Measurements from ENCODE around the gene SYCE3.

The SYCE3 gene

DNA sequence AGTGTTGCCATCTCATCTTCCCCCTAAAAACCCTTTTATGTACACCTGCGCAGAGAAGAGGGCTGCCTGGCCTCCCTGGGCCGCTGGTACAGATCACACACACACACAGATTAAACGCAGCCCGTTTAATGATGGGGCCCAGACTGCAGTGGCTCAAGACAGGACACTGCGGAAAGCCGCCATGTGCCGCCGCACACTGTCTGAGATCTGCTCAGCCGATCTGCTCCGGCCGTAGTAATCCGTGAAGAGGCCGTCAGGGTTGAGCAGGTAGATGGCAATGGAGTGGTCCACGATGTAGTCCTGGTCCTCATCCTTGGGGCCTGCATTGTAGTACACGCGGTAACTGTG lies 39.3 kb downstream of the SYCE3 start:
- Histone ChIP-seq H3K27ac (ENCODE audit: low read depth, low read length) (no peak overlapping the region), H2AFZ (ENCODE audit: low read depth, low read length, severe bottlenecking) (no peak overlapping the region), H4K20me1 (ENCODE audit: low read depth, low read length) (no peaks in the 10 kb centered on the region), H3K9me2 (replicated peaks; ENCODE audit: insufficient read depth, low read length) (no peaks in the 10 kb centered on the region), H3K9ac (ENCODE audit: low read length) (no peak overlapping the region), H3K36me3 (ENCODE audit: low read length) (no peaks in the 10 kb centered on the region), H3K27me3 (ENCODE audit: low read length) (no peaks in the 10 kb centered on the region), H3K4me3 (ENCODE audit: insufficient read depth, low read length, poor library complexity, severe bottlenecking) (no peak overlapping the region), H3K9me3 (ENCODE audit: insufficient read depth, low read length) (no peaks in the 10 kb centered on the region), H3K79me2 (ENCODE audit: insufficient read depth, low read length) (peaks cover 10% of the 10 kb centered on the region; the same call in 1 of the 2 replicates), H3K4me2 (ENCODE audit: low read depth, low read length, poor library complexity, severe bottlenecking) (no peak overlapping the region), H3F3A (ENCODE audit: insufficient read depth) (peaks cover 11% of the 10 kb centered on the region; the same call in 1 of the 2 replicates)
- TF ChIP-seq EZH2phosphoT487 (conservative IDR thresholded peaks at IDR 0.05; ENCODE audit: low read length) (no peak), CTCF (IDR thresholded peaks at IDR 0.05; ENCODE audit: insufficient read depth, low read length, poor library complexity, severe bottlenecking) (no peak)

DNA sequence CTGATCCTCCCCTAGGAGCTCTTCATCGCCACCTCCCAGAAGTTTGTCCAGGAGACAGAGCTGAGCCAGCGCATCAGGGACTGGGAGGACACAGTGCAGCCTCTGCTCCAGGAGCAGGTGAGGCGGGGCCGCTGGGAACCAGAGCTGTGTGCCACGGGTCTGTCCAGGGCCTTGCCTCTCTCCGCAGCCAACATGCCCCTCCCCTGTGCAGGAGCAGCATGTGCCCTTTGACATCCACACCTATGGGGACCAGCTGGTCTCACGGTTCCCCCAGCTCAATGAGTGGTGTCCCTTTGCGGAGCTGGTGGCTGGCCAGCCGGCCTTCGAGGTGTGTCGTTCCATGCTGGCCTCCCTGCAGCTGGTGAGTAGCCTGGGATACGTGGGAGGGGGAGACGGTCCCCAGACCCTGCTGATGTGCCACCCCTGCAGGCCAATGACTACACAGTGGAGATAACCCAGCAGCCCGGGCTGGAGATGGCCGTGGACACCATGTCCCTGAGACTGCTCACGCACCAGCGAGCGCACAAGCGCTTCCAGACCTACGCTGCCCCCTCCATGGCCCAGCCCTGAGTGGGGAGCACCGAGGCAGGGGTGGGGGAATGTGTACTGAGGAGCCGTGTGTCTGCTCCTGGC lies 39.8 kb downstream of the SYCE3 start:
- Histone ChIP-seq H3K9me2 (replicated peaks; ENCODE audit: insufficient read depth, low read length) (no peaks in the 10 kb centered on the region), H3K27me3 (ENCODE audit: low read length) (no peaks in the 10 kb centered on the region), H3K36me3 (ENCODE audit: low read length) (no peaks in the 10 kb centered on the region), H3K4me3 (ENCODE audit: insufficient read depth, low read length, poor library complexity, severe bottlenecking) (no peak overlapping the region), H3K9ac (ENCODE audit: low read length) (no peak overlapping the region), H4K20me1 (ENCODE audit: low read depth, low read length) (no peaks in the 10 kb centered on the region), H2AFZ (ENCODE audit: low read depth, low read length, severe bottlenecking) (no peak overlapping the region), H3K9me3 (ENCODE audit: insufficient read depth, low read length) (no peaks in the 10 kb centered on the region), H3K79me2 (ENCODE audit: insufficient read depth, low read length) (peaks cover 10% of the 10 kb centered on the region; the same call in 1 of the 2 replicates), H3F3A (ENCODE audit: insufficient read depth) (peaks cover 6% of the 10 kb centered on the region; the same call in 1 of the 2 replicates), H3K27ac (ENCODE audit: low read depth, low read length) (no peak overlapping the region), H3K4me2 (ENCODE audit: low read depth, low read length, poor library complexity, severe bottlenecking) (no peak overlapping the region)
- TF ChIP-seq CTCF (IDR thresholded peaks at IDR 0.05; ENCODE audit: insufficient read depth, low read length, poor library complexity, severe bottlenecking) (no peak), EZH2phosphoT487 (conservative IDR thresholded peaks at IDR 0.05; ENCODE audit: low read length) (no peak)

DNA sequence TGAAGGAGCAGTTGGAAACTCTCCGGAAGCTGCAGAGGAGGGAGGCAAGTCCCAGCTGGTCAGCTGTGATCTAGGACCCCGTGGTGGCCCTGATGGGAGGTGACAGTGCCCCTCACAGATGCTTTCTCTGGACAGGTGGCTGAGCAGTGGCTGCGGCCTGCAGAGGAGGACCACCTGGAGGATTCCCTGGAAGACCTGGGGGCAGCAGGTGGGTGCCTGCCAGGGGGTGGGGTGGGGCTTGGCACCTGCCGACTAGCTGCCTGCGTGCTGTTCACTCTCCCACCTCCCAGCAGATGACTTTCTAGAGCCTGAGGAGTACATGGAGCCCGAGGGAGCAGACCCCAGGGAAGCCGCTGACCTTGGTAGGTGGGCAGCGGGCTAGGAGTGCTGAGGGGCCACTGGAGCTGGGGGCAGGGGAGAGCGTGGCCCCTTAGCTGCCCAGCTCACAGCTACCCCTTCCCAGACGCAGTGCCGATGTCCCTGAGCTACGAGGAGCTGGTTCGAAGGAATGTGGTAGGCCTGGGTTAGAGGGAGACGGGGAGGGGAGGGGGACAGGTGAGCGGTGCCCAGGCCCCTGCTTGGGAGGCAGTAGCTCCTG lies 40.4 kb downstream of the SYCE3 start:
- Histone ChIP-seq H3K4me2 (ENCODE audit: low read depth, low read length, poor library complexity, severe bottlenecking) (no peak overlapping the region), H3K27me3 (ENCODE audit: low read length) (no peaks in the 10 kb centered on the region), H3K9me3 (ENCODE audit: insufficient read depth, low read length) (no peaks in the 10 kb centered on the region), H3F3A (ENCODE audit: insufficient read depth) (no peaks in the 10 kb centered on the region), H3K9me2 (replicated peaks; ENCODE audit: insufficient read depth, low read length) (no peaks in the 10 kb centered on the region), H2AFZ (ENCODE audit: low read depth, low read length, severe bottlenecking) (no peak overlapping the region), H3K36me3 (ENCODE audit: low read length) (no peaks in the 10 kb centered on the region), H3K9ac (ENCODE audit: low read length) (no peak overlapping the region), H4K20me1 (ENCODE audit: low read depth, low read length) (no peaks in the 10 kb centered on the region), H3K4me3 (ENCODE audit: insufficient read depth, low read length, poor library complexity, severe bottlenecking) (no peak overlapping the region), H3K79me2 (ENCODE audit: insufficient read depth, low read length) (peaks cover 10% of the 10 kb centered on the region; the same call in 1 of the 2 replicates), H3K27ac (ENCODE audit: low read depth, low read length) (no peak overlapping the region)
- TF ChIP-seq EZH2phosphoT487 (conservative IDR thresholded peaks at IDR 0.05; ENCODE audit: low read length): no peak
- no peak for TF ChIP-seq CTCF (IDR thresholded peaks at IDR 0.05; ENCODE audit: insufficient read depth, low read length, poor library complexity, severe bottlenecking)
